ENCODE results near the gene SYCP3. TPM values are rescaled to one million over a fixed set of nuclear protein-coding genes. Genes with fewer than 3 reads are reported as not detected.

Gene SYCP3
- total and polyA plus RNA-seq, 2 of the 13 experiments (the other 11 are each of a cell fraction or from before 2014, with no cell fraction given) = not detected

DNA sequence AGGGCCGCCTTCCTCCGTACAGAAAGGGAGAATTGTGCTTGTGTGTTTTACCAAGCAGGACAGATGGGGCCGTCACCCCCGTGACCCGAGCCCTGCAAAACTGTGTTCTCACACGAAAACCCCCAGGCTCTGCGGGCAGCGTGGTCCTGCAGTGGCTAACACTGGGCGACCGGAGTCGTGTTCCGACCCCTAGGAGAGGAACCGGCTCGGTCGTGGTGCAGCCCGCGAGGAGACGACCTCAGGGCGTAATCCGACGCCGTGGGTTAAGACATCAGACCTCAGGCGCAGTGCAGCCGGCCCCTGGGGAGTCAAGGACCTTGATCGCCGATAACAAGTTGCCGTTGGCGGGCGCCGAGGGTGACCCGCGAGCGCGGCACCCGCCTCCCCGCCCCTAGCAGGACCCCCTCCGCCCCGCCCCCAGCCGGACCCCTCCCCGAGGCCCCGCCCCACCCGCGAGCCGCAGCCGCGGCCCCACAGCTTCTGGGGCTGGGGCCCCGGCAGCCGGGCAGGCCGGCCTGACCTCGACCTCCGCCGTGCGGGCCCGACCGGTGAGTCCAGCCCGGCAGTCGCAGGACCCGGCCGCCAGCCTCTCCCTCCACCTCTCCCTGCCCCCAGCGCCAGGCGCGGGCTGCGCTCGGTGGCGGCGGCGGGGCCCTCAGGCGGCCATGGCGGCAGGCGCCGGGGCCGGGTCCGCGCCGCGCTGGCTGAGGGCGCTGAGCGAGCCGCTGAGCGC is 41.9 kb downstream of the SYCP3 start, which contains the start of gene CHPT1 (continued):
- TF ChIP-seq ZBTB44 (CRISPR knock-in tag; IDR thresholded peaks at IDR 0.05) (no peak), ZNF737 (CRISPR knock-in tag; IDR thresholded peaks at IDR 0.05; ENCODE audit: borderline replicate concordance) (no peak), NR1H2 (CRISPR knock-in tag; IDR thresholded peaks at IDR 0.05; ENCODE audit: borderline replicate concordance, low read depth) (no peak; the same call in 1 of the 2 replicates), ZNF407 (CRISPR knock-in tag; IDR thresholded peaks at IDR 0.05; ENCODE audit: not compliant biosample characterization) (no peak), ZNF740 (CRISPR knock-in tag; IDR thresholded peaks at IDR 0.05) (peak; percentile 23; the same call in 1 of the 2 replicates), ZNF746 (CRISPR knock-in tag; IDR thresholded peaks at IDR 0.05) (no peak), ZNF616 (CRISPR knock-in tag; IDR thresholded peaks at IDR 0.05; ENCODE audit: low read depth) (no peak), ZNF570 (CRISPR knock-in tag; IDR thresholded peaks at IDR 0.05; ENCODE audit: borderline replicate concordance) (no peak)
- TF ChIP-seq, protein P1, sequence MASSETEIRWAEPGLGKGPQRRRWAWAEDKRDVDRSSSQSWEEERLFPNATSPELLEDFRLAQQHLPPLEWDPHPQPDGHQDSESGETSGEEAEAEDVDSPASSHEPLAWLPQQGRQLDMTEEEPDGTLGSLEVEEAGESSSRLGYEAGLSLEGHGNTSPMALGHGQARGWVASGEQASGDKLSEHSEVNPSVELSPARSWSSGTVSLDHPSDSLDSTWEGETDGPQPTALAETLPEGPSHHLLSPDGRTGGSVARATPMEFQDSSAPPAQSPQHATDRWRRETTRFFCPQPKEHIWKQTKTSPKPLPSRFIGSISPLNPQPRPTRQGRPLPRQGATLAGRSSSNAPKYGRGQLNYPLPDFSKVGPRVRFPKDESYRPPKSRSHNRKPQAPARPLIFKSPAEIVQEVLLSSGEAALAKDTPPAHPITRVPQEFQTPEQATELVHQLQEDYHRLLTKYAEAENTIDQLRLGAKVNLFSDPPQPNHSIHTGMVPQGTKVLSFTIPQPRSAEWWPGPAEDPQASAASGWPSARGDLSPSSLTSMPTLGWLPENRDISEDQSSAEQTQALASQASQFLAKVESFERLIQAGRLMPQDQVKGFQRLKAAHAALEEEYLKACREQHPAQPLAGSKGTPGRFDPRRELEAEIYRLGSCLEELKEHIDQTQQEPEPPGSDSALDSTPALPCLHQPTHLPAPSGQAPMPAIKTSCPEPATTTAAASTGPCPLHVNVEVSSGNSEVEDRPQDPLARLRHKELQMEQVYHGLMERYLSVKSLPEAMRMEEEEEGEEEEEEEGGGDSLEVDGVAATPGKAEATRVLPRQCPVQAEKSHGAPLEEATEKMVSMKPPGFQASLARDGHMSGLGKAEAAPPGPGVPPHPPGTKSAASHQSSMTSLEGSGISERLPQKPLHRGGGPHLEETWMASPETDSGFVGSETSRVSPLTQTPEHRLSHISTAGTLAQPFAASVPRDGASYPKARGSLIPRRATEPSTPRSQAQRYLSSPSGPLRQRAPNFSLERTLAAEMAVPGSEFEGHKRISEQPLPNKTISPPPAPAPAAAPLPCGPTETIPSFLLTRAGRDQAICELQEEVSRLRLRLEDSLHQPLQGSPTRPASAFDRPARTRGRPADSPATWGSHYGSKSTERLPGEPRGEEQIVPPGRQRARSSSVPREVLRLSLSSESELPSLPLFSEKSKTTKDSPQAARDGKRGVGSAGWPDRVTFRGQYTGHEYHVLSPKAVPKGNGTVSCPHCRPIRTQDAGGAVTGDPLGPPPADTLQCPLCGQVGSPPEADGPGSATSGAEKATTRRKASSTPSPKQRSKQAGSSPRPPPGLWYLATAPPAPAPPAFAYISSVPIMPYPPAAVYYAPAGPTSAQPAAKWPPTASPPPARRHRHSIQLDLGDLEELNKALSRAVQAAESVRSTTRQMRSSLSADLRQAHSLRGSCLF (CRISPR knock-in tag; IDR thresholded peaks at IDR 0.05; ENCODE audit: borderline replicate concordance) = 0 out of 2 replicates have a peak, but pooled peaks have one; percentile 37
